IMR-90 (cell line): ENCODE results near the gene PAQR5. TPM values are rescaled to one million over a fixed set of nuclear protein-coding genes. Genes with fewer than 3 reads are reported as not detected.

ENCODE experiments used
- ATAC-seq: fragments of 200-7000 bp; cut with Tn5 transposase; 2 replicates; pipeline ENCODE4 v1.9.1; 2020; ENCODE audit warnings: low read depth, mild to moderate bottlenecking, moderate library complexity
- BruUV-seq: library from RNA; stranded (reverse); fragments of 400-500 nt; replicated peaks from 2 replicates; lab custom pipeline; 2021; lab: Mats Ljungman, UMichigan
- CTCF ChIA-PET: fragments of 300-600 bp; formaldehyde crosslinking; extraction: SDS; loops from one replicate; lab custom pipeline; 2021; ENCODE audit warnings: antibody characterized with exemption; lab: Yijun Ruan, JAX
- POLR2A ChIA-PET: fragments of 300-600 bp; sonication (Branson Sonifier 250); formaldehyde crosslinking; loops from one replicate; lab custom pipeline; 2022; ENCODE audit warnings: antibody characterized with exemption; ENCODE audit not compliant: unreplicated experiment; lab: Charles Lee
- DNase-seq: peaks from one replicate; pipeline ENCODE4 v3.0.0; 2013
- H2AFZ ChIP-seq: replicated peaks from 2 replicates; pipeline ENCODE3; 2013; ENCODE audit warnings: low read length, mild to moderate bottlenecking; ENCODE audit not compliant: poor library complexity
- H2AK5ac ChIP-seq: 2 replicates; pipeline ENCODE4 v1.6.1; 2013; ENCODE audit warnings: low read depth, low read length, inconsistent platforms
- H2AK9ac ChIP-seq: replicated peaks from 2 replicates; pipeline ENCODE3; 2013; ENCODE audit warnings: mild to moderate bottlenecking, low read depth, low read length, moderate library complexity; ENCODE audit not compliant: poor library complexity
- H2BK120ac ChIP-seq: 2 replicates; pipeline ENCODE4 v1.6.1; 2013; ENCODE audit warnings: low read depth, low read length, inconsistent platforms
- H2BK15ac ChIP-seq: 3 replicates; pipeline ENCODE4 v1.6.1; 2013; ENCODE audit warnings: low read depth, low read length, inconsistent platforms
- H2BK20ac ChIP-seq: 2 replicates; pipeline ENCODE4 v1.6.1; 2013; ENCODE audit warnings: low read depth, mild to moderate bottlenecking, inconsistent platforms, low read length, moderate library complexity
- H2BK5ac ChIP-seq: 2 replicates; pipeline ENCODE4 v1.6.1; 2013; ENCODE audit warnings: mild to moderate bottlenecking, low read depth, low read length, inconsistent platforms; ENCODE audit not compliant: poor library complexity, severe bottlenecking
- H3K14ac ChIP-seq: replicated peaks from 2 replicates; pipeline ENCODE4 v1.6.1; 2013; ENCODE audit warnings: low read depth, low read length, inconsistent platforms
- H3K18ac ChIP-seq: 2 replicates; pipeline ENCODE4 v1.6.1; 2013; ENCODE audit warnings: low read depth, low read length, control low read depth
- H3K23ac ChIP-seq: 2 replicates; pipeline ENCODE4 v1.6.1; 2013; ENCODE audit warnings: low read depth, low read length, inconsistent platforms
- H3K27ac ChIP-seq: 2 replicates; pipeline ENCODE4 v1.5.1; 2013; ENCODE audit warnings: mild to moderate bottlenecking, control low read depth, low read length; ENCODE audit not compliant: insufficient read depth
- H3K27me3 ChIP-seq: 2 replicates; pipeline ENCODE4 v1.6.1; 2013; ENCODE audit warnings: low read length; ENCODE audit not compliant: control insufficient read depth, insufficient read depth
- H3K36me3 ChIP-seq: 2 replicates; pipeline ENCODE4 v1.6.1; 2013; ENCODE audit warnings: low read length, mixed read lengths; ENCODE audit not compliant: control insufficient read depth, insufficient read depth
- H3K4ac ChIP-seq: 2 replicates; pipeline ENCODE4 v1.6.1; 2013; ENCODE audit warnings: low read depth, low read length, inconsistent platforms
- H3K4me1 ChIP-seq: 2 replicates; pipeline ENCODE4 v1.6.1; 2013; ENCODE audit warnings: low read length, mixed read lengths; ENCODE audit not compliant: control insufficient read depth, insufficient read depth
- H3K4me2 ChIP-seq: 2 replicates; pipeline ENCODE4 v1.6.1; 2013; ENCODE audit warnings: low read depth, mild to moderate bottlenecking, control low read depth, low read length, moderate library complexity
- H3K4me3 ChIP-seq: 2 replicates; pipeline ENCODE4 v1.5.1; 2013; ENCODE audit warnings: low read depth, mild to moderate bottlenecking, control low read depth, low read length, moderate library complexity; ENCODE audit not compliant: insufficient read depth
- H3K56ac ChIP-seq: 2 replicates; pipeline ENCODE4 v1.6.1; 2013; ENCODE audit warnings: low read length, inconsistent platforms; ENCODE audit not compliant: insufficient read depth; ENCODE audit errors: extremely low read depth
- H3K79me1 ChIP-seq, 2 experiments: 2 replicates each; pipeline ENCODE4 v1.6.1; 2013; ENCODE audit warnings: low read length in 2 of 2, inconsistent platforms in 1 of 2, low read depth in 1 of 2
- H3K9ac ChIP-seq: 2 replicates; pipeline ENCODE4 v1.6.1; 2013; ENCODE audit warnings: low read depth, low read length, control low read depth
- H3K9me1 ChIP-seq: 2 replicates; pipeline ENCODE4 v1.6.1; 2013; ENCODE audit warnings: low read length, inconsistent platforms; ENCODE audit not compliant: insufficient read depth
- H3K9me3 ChIP-seq: 2 replicates; pipeline ENCODE4 v1.6.1; 2013; ENCODE audit warnings: low read length; ENCODE audit not compliant: control insufficient read depth, insufficient read depth
- H4K20me1 ChIP-seq: 2 replicates; pipeline ENCODE4 v1.6.1; 2013; ENCODE audit warnings: low read length, inconsistent platforms; ENCODE audit not compliant: insufficient read depth
- H4K5ac ChIP-seq: 2 replicates; pipeline ENCODE4 v1.6.1; 2013; ENCODE audit warnings: mild to moderate bottlenecking, low read depth, low read length, control low read depth
- H4K8ac ChIP-seq, 2 experiments: 2 replicates each; pipeline ENCODE4 v1.6.1; 2013; ENCODE audit warnings: low read depth in 2 of 2, low read length in 2 of 2, control low read depth in 1 of 2, inconsistent platforms in 1 of 2
- H4K91ac ChIP-seq: 2 replicates; pipeline ENCODE4 v1.6.1; 2013; ENCODE audit warnings: low read depth, low read length, inconsistent platforms; ENCODE audit not compliant: insufficient read depth
- BHLHE40 ChIP-seq: fragments of 150-350 bp; IDR thresholded peaks from 2 replicates; pipeline ENCODE4 v1.6.1; 2016; ENCODE audit warnings: mild to moderate bottlenecking, low read depth, low read length
- CEBPB ChIP-seq: IDR thresholded peaks from 2 replicates; pipeline ENCODE4 v1.6.1; 2012; ENCODE audit warnings: low read depth, low read length, improper control_type of control experiment
- CHD1 ChIP-seq: IDR thresholded peaks from 2 replicates; pipeline ENCODE4 v1.6.1; 2012; ENCODE audit warnings: low read depth, low read length, improper control_type of control experiment
- FOS ChIP-seq: fragments of 150-350 bp; IDR thresholded peaks from 2 replicates; pipeline ENCODE4 v1.6.1; 2016; ENCODE audit warnings: low read depth, low read length
- MAFK ChIP-seq: IDR thresholded peaks from 2 replicates; pipeline ENCODE4 v1.6.1; 2012; ENCODE audit warnings: low read depth, low read length, improper control_type of control experiment
- MAZ ChIP-seq: IDR thresholded peaks from 2 replicates; pipeline ENCODE4 v1.6.1; 2012; ENCODE audit warnings: low read depth, mild to moderate bottlenecking, low read length, improper control_type of control experiment, moderate library complexity, borderline replicate concordance
- NFE2L2 ChIP-seq: fragments of 150-350 bp; IDR thresholded peaks from 2 replicates; pipeline ENCODE4 v1.6.1; 2016; ENCODE audit warnings: low read depth, mild to moderate bottlenecking, low read length
- WGBS, 2 experiments: methylation state at CpG; one replicate each; pipeline versions ENCODE4 v1.1.5 to v1.1.7; 2013; ENCODE audit warnings: missing lambda C conversion rate in 2 of 2; ENCODE audit not compliant: insufficient read length in 1 of 2; ENCODE audit errors: extremely low coverage in 2 of 2; 5-methylcytosine and 5-hydroxymethylcytosine counted together
- dilution Hi-C: fragments of 300-500 bp; cut with HindIII; formaldehyde crosslinking; loops from one replicate; pipeline ENCODE4 v1.14.3; 2018; ENCODE audit warnings: low sequenced_read_pairs; ENCODE audit not compliant: unreplicated experiment
- in situ Hi-C: fragments of 300-500 bp; cut with MboI; formaldehyde crosslinking; loops from 3 replicates; pipeline ENCODE4 v1.14.3; 2019; ENCODE audit warnings: low sequenced_read_pairs, inconsistent platforms, mixed read lengths
- intact Hi-C: fragments of 100-400 bp; cut with micrococcal nuclease; formaldehyde crosslinking; loops from 2 replicates; pipeline ENCODE4 v1.10.0; 2022
- polyA plus RNA-seq, 3 experiments: library from polyadenylated mRNA; depleted of rRNA; stranded (reverse); fragments of >200 nt; gene quantifications; 2 replicates each; pipeline ENCODE4 v1.2.3, GENCODE V29; 2012; ENCODE audit warnings: low replicate concordance in 1 of 3
- total RNA-seq: library from RNA; depleted of rRNA; stranded (reverse); fragments of >200 nt; gene quantifications from 2 replicates; pipeline ENCODE4 v1.2.3, GENCODE V29; 2012
- TF ChIP-seq, protein P1 (sequence below): conservative IDR thresholded peaks from 2 replicates; pipeline ENCODE4 v1.5.1; 2012; ENCODE audit warnings: mild to moderate bottlenecking, low read depth, low read length, improper control_type of control experiment

Gene PAQR5
- total and polyA plus RNA-seq, 2 of the 4 experiments (the other 2 are of a cell fraction): 2.3 to 2.7 TPM

DNA sequence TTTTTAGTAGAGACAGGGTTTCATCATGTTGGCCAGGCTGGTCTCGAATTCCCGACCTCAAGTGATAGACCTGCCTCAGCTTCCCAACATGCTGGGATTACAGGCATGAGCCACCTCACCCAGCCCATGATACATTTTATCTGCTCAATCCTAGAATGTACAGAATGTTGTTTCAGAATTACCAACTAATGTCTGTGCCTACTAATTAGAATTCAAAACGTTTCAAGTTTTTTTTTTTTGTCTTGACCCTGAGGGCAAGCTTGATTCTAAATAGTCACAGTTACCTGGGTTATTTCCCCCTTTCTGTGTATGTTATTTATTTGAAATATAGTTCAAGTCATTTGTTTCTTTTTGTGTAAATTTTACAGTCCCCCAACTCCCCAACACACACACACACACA is 110.1 kb downstream of the PAQR5 start:
- H4K5ac ChIP-seq: no peak overlapping the region
- no peak overlapping the region for H3K27ac ChIP-seq
- DNase-seq (no peak), ATAC-seq (no peak)
- no peak overlapping the region for H2BK5ac ChIP-seq
- intact Hi-C loops (no loop called here), in situ Hi-C loops (no loop called here), dilution Hi-C loops (no loop called here)
- H3K4me3 ChIP-seq: no peak overlapping the region
- peaks cover 43% of the 10 kb centered on the region for H4K20me1 ChIP-seq
- H2BK15ac ChIP-seq: no peak overlapping the region
- no peak overlapping the region for H2AK9ac ChIP-seq
- no peak overlapping the region for H3K56ac ChIP-seq
- CTCF ChIA-PET: no interaction called here
- H4K8ac ChIP-seq: no peak overlapping the region
- H3K14ac ChIP-seq: no peak overlapping the region
- H2BK20ac ChIP-seq: no peak overlapping the region
- no peak overlapping the region for H3K4ac ChIP-seq
- no peak overlapping the region for H3K23ac ChIP-seq
- no peaks in the 10 kb centered on the region for H3K9me3 ChIP-seq
- H2AFZ ChIP-seq: no peak overlapping the region
- TF ChIP-seq MAFK (no peak), NFE2L2 (no peak), FOS (no peak), MAZ (no peak), CEBPB (no peak), BHLHE40 (no peak), CHD1 (no peak)
- TF ChIP-seq, protein P1, sequence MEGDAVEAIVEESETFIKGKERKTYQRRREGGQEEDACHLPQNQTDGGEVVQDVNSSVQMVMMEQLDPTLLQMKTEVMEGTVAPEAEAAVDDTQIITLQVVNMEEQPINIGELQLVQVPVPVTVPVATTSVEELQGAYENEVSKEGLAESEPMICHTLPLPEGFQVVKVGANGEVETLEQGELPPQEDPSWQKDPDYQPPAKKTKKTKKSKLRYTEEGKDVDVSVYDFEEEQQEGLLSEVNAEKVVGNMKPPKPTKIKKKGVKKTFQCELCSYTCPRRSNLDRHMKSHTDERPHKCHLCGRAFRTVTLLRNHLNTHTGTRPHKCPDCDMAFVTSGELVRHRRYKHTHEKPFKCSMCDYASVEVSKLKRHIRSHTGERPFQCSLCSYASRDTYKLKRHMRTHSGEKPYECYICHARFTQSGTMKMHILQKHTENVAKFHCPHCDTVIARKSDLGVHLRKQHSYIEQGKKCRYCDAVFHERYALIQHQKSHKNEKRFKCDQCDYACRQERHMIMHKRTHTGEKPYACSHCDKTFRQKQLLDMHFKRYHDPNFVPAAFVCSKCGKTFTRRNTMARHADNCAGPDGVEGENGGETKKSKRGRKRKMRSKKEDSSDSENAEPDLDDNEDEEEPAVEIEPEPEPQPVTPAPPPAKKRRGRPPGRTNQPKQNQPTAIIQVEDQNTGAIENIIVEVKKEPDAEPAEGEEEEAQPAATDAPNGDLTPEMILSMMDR: no peak
- no TSS peak for BruUV-seq
- no peak overlapping the region for H4K91ac ChIP-seq
- POLR2A ChIA-PET: no interaction called here
- WGBS, 2 experiments: no CpG with 5 or more reads among the region's 3 CpGs
- no peak overlapping the region for H3K4me2 ChIP-seq
- peaks cover 12% of the 10 kb centered on the region for H3K4me1 ChIP-seq
- no peaks in the 10 kb centered on the region for H3K36me3 ChIP-seq
- H3K18ac ChIP-seq: no peak overlapping the region
- peaks cover 19% of the 10 kb centered on the region for H3K9me1 ChIP-seq
- no peaks in the 10 kb centered on the region for H3K27me3 ChIP-seq
- H3K9ac ChIP-seq: no peak overlapping the region
- H2BK120ac ChIP-seq: no peak overlapping the region
- no peak overlapping the region for H2AK5ac ChIP-seq
- H3K79me1 ChIP-seq: peaks cover 35 to 73% of the 10 kb centered on the region in 2 experiments
